Neural progenitor cell (in vitro differentiated cells): ENCODE results near the gene TRAM2. TPM values are rescaled to one million over a fixed set of nuclear protein-coding genes. Genes with fewer than 3 reads are reported as not detected.

Source experiments
- DNase-seq: peaks from one replicate; pipeline ENCODE4 v3.0.0-alpha.2; 2016; ENCODE audit warnings: low spot score
- H2AFZ ChIP-seq: fragments of 200-600 bp; sonication (generic); replicated peaks from 2 replicates; pipeline ENCODE4 v1.6.1; 2016; ENCODE audit warnings: antibody characterized with exemption
- H3F3A ChIP-seq: fragments of 200-600 bp; sonication (generic); 2 replicates; pipeline ENCODE4 v1.6.1; 2016; ENCODE audit warnings: antibody characterized with exemption, low read depth
- H3K27ac ChIP-seq: fragments of 200-600 bp; sonication (generic); 2 replicates; pipeline ENCODE4 v1.5.1; 2016; ENCODE audit warnings: mild to moderate bottlenecking
- H3K27me3 ChIP-seq: fragments of 200-600 bp; sonication (generic); 2 replicates; pipeline ENCODE4 v1.6.1; 2016; ENCODE audit warnings: mild to moderate bottlenecking, moderate library complexity
- H3K36me3 ChIP-seq: fragments of 200-600 bp; sonication (generic); 2 replicates; pipeline ENCODE4 v1.5.1; 2016
- H3K4me1 ChIP-seq: fragments of 200-600 bp; sonication (generic); 2 replicates; pipeline ENCODE4 v1.6.1; 2016; ENCODE audit warnings: mixed run types
- H3K4me2 ChIP-seq: fragments of 200-600 bp; sonication (generic); 2 replicates; pipeline ENCODE4 v1.6.1; 2016
- H3K4me3 ChIP-seq: fragments of 200-600 bp; sonication (generic); 2 replicates; pipeline ENCODE4 v1.5.1; 2016
- H3K79me2 ChIP-seq: fragments of 200-600 bp; sonication (generic); 2 replicates; pipeline ENCODE4 v1.6.1; 2016; ENCODE audit warnings: low read depth
- H3K9ac ChIP-seq: fragments of 200-600 bp; sonication (generic); 2 replicates; pipeline ENCODE4 v1.6.1; 2016
- H3K9me3 ChIP-seq: fragments of 200-600 bp; sonication (generic); 2 replicates; pipeline ENCODE4 v1.5.1; 2016; ENCODE audit warnings: low read depth
- H4K20me1 ChIP-seq: fragments of 200-600 bp; sonication (generic); 2 replicates; pipeline ENCODE4 v1.6.1; 2016; ENCODE audit warnings: low read depth
- H3K27ac Mint-ChIP-seq: 3 replicates; pipeline ENCODE4 v1.8.0; 2021; ENCODE audit warnings: mixed read lengths
- H3K27me3 Mint-ChIP-seq: 2 replicates; pipeline ENCODE4 v1.8.0; 2022; ENCODE audit warnings: low read depth, mild to moderate bottlenecking, inconsistent platforms, moderate library complexity, mixed read lengths; ENCODE audit not compliant: insufficient read depth
- H3K36me3 Mint-ChIP-seq: 3 replicates; pipeline ENCODE4 v1.8.0; 2021; ENCODE audit warnings: mixed read lengths
- H3K4me1 Mint-ChIP-seq: 3 replicates; pipeline ENCODE4 v1.8.0; 2021; ENCODE audit warnings: mixed read lengths
- H3K4me3 Mint-ChIP-seq: 3 replicates; pipeline ENCODE4 v1.8.0; 2021; ENCODE audit warnings: mild to moderate bottlenecking, moderate library complexity, mixed read lengths
- H3K9me3 Mint-ChIP-seq: 3 replicates; pipeline ENCODE4 v1.8.0; 2020; ENCODE audit warnings: mixed read lengths
- CTCF ChIP-seq: fragments of 200-600 bp; sonication (generic); IDR thresholded peaks from 2 replicates; pipeline ENCODE4 v1.5.1; 2017; ENCODE audit warnings: antibody characterized with exemption, mild to moderate bottlenecking
- EZH2 ChIP-seq: fragments of 200-600 bp; sonication (generic); IDR thresholded peaks from 2 replicates; pipeline ENCODE4 v1.6.1; 2017; ENCODE audit warnings: antibody characterized with exemption, mild to moderate bottlenecking, moderate library complexity
- EZH2phosphoT487 ChIP-seq: fragments of 200-600 bp; sonication (generic); IDR thresholded peaks from 2 replicates; pipeline ENCODE4 v1.6.1; 2017; ENCODE audit warnings: antibody characterized with exemption
- total RNA-seq: library from RNA; depleted of rRNA; stranded (reverse); fragments of >200 nt; gene quantifications from 2 replicates; pipeline ENCODE4 v1.2.3, GENCODE V29; 2015; ENCODE audit warnings: low replicate concordance

The TRAM2 gene
- total RNA-seq, 1 donor from 2014 or later = 12.3 TPM

GRCh38 chr6:52496631-52497030 lies 80.2 kb downstream of the TRAM2 start:
- H3K27me3 Mint-ChIP-seq = peaks cover 7% of the 10 kb centered on the region
- H3K9ac ChIP-seq = no peak overlapping the region
- H3K27ac Mint-ChIP-seq = no peak overlapping the region
- peaks cover 24% of the 10 kb centered on the region for H3K36me3 Mint-ChIP-seq
- peaks cover 19% of the 10 kb centered on the region for H3K4me1 ChIP-seq
- H3K4me3 ChIP-seq = no peak overlapping the region
- no peaks in the 10 kb centered on the region for H3K9me3 Mint-ChIP-seq
- no peak overlapping the region for H3K4me2 ChIP-seq
- no peaks in the 10 kb centered on the region for H3K79me2 ChIP-seq
- peaks cover 16% of the 10 kb centered on the region for H3K4me1 Mint-ChIP-seq
- no peaks in the 10 kb centered on the region for H4K20me1 ChIP-seq
- no peak overlapping the region for H3K4me3 Mint-ChIP-seq
- no peaks in the 10 kb centered on the region for H3K36me3 ChIP-seq
- H3F3A ChIP-seq = peaks cover 16% of the 10 kb centered on the region
- DNase-seq = no peak
- no peaks in the 10 kb centered on the region for H3K27me3 ChIP-seq
- H2AFZ ChIP-seq = no peak overlapping the region
- TF ChIP-seq EZH2phosphoT487 (no peak), EZH2 (no peak), CTCF (no peak)
- H3K9me3 ChIP-seq = no peaks in the 10 kb centered on the region
- no peak overlapping the region for H3K27ac ChIP-seq

- Histone ChIP-seq H3K4me2 (no peak overlapping the region), H3K27ac (no peak overlapping the region), H3K79me2 (no peaks in the 10 kb centered on the region), H3K27me3 (no peaks in the 10 kb centered on the region), H3K36me3 (no peaks in the 10 kb centered on the region), H3F3A (peaks cover 16% of the 10 kb centered on the region), H3K4me3 (no peak overlapping the region), H2AFZ (no peak overlapping the region), H3K9me3 (no peaks in the 10 kb centered on the region), H3K4me1 (peaks cover 19% of the 10 kb centered on the region), H3K9ac (no peak overlapping the region), H4K20me1 (no peaks in the 10 kb centered on the region)
- DNase-seq = no peak
- TF ChIP-seq EZH2 (no peak), EZH2phosphoT487 (no peak), CTCF (no peak)
- H3K9me3 Mint-ChIP-seq = no peaks in the 10 kb centered on the region
- H3K27me3 Mint-ChIP-seq = peaks cover 7% of the 10 kb centered on the region
- no peak overlapping the region for H3K27ac Mint-ChIP-seq
- no peak overlapping the region for H3K4me3 Mint-ChIP-seq
- H3K4me1 Mint-ChIP-seq = peaks cover 16% of the 10 kb centered on the region
- peaks cover 23% of the 10 kb centered on the region for H3K36me3 Mint-ChIP-seq
Measured at GRCh38 chr6:52495922-52496321, 80.9 kb downstream of the TRAM2 start.

- Histone ChIP-seq H4K20me1 (no peaks in the 10 kb centered on the region), H3F3A (peaks cover 16% of the 10 kb centered on the region), H3K27me3 (no peaks in the 10 kb centered on the region), H3K36me3 (no peaks in the 10 kb centered on the region), H3K9me3 (no peaks in the 10 kb centered on the region), H3K27ac (no peak overlapping the region), H3K79me2 (no peaks in the 10 kb centered on the region), H3K4me1 (peaks cover 15% of the 10 kb centered on the region), H3K4me3 (no peak overlapping the region), H2AFZ (no peak overlapping the region), H3K4me2 (no peak overlapping the region), H3K9ac (no peak overlapping the region)
- no peak for DNase-seq
- H3K36me3 Mint-ChIP-seq = peaks cover 29% of the 10 kb centered on the region
- H3K4me3 Mint-ChIP-seq = no peak overlapping the region
- H3K9me3 Mint-ChIP-seq = no peaks in the 10 kb centered on the region
- peaks cover 16% of the 10 kb centered on the region for H3K4me1 Mint-ChIP-seq
- H3K27me3 Mint-ChIP-seq = peaks cover 6% of the 10 kb centered on the region
- no peak overlapping the region for H3K27ac Mint-ChIP-seq
- no peak for TF ChIP-seq CTCF
- no peak for TF ChIP-seq EZH2
Measured at GRCh38 chr6:52494298-52495072, 82.4 kb downstream of the TRAM2 start.
